HG02623 (cell line): ENCODE data around the gene ABI1.
"Not testable (repeated sequence)": the region's sequence is repeated elsewhere in the genome, so short reads cannot be mapped to it uniquely, and the experiment has no call there.

ENCODE experiments used
- ATAC-seq: cut with Tn5 transposase; IDR thresholded peaks from one replicate; pipeline ENCODE4 v1.9.1; 2021; ENCODE audit warnings: moderate library complexity; ENCODE audit not compliant: unreplicated experiment

Gene ABI1

DNA sequence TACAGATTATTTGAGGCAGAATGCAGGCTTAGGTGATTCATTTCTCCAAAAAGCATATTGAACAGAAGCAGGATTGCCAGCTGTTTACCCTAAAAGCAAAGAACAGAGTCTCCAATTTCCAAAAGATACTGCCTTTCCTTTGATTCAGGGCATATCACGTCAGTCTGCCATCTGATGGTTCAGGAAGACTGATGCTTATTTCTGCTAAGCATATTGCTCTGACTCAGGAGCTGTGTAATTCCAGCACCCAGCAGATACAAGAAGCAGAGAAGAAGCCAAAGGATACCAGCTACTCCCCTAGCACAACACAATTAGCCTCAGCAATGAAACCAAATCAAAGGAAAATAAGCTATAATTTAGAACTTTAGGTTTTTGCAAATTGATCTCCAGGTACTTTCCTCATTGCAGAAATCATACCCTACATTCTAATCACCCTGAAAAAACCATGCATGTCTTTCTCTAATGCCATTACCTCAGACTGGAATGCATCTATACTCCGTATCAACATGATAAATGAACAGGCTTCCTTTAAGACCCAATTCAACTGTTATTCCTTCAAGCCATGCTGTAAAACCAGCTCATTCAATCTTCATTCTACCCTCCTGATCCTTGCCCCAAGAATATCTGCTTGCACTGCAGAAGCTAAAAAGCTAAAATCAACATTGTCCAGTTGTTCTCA is 55.1 kb downstream of the ABI1 start:
- ATAC-seq: no peak

DNA sequence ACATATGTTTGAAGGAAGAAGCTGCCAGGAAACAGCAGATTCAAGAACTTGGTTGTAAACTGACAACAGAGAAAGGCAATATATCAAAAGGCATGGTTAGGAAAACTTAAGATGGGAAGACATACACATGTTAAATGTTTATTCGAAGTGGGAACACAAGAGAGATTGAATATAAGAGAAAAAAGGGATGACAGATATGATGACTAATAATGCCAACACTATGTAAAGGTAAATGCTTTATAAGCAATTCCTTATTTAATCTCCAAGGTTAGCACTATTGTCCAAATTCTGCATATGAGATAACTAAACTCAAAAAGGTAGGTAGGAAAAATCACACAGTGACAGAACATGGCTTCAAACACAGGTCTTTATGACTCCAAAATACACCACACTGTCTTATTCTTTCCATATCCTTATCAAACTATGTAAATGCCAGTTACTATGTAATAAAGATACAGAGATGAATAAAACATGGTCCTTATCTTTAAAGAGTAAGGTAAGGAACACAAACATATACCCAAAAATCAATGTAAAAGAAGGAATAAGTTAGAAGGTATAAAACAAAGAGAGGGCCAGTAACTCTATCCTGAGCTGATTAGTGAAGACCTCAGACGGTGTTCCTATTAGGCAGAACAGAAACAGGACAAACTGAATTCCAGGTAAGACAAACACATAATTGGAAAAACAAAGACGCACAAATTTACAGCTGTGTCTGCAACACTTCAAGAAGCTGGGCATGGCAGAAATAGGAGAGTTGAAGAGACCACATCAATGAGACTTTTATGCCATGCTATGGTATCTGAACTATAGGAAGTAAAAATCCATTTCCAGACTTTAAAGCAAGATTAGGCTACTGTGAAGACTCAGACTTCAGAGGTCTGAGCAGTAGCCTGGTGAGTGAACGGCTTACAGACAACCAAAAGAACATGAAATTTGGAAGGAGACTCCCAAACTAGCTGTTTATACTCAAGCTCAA is 56.1 kb downstream of the ABI1 start:
- ATAC-seq: no peak

DNA sequence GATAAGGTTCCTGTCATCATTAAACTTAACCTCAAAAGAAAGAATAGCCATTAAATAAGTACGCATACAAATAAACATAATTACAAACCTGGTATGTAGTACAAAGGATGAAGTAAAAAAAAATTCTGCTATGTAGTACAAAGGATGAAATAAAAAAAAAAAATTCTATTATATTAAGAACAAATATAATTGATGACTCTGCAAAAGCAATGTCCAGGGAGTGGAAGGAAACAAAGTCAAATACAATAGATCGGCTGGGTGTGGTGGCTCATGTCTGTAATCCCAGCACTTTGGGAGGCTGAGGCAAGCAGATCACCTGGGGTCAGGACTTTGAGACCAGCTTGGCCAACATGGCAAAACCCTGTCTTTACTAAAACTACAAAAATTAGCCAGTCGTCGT is 56.9 kb downstream of the ABI1 start:
- ATAC-seq: no peak

DNA sequence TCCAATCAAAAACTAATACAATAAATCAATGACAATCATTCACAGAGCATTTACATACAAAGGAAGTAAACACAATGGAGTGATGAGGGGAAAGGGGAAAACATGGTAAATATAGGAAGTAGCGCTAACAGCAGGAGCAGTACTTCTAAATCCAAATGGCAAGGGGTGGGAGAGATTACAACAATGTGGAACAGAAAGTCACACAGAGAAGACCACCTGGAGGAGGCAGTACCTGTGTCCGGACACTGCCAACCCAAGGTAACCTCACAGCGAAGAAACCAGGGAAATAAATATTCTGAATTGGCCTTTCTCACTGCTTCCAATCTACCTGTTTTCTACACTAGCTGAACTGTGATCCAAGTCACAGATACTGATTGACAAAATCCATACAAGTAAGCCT is 58.2 kb downstream of the ABI1 start:
- ATAC-seq: no peak

DNA sequence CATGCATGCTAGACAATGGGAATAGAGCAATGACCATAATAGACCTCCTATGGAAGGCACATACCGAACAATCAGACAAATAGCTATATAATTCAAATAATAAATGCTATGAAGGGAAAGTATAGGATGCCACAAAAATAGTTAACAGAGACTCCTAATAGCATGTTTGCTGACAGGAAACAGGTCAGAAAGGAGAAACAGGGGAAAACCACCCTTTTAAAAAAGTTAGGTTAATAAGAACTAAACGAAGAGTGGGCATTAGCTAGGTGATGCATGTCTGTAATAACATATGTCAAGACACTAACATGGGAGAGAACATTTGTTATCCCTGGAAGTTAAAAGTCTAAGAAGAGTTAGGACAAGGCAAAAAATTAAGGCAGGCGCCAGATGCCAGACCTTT is 58.9 kb downstream of the ABI1 start:
- ATAC-seq: no peak

DNA sequence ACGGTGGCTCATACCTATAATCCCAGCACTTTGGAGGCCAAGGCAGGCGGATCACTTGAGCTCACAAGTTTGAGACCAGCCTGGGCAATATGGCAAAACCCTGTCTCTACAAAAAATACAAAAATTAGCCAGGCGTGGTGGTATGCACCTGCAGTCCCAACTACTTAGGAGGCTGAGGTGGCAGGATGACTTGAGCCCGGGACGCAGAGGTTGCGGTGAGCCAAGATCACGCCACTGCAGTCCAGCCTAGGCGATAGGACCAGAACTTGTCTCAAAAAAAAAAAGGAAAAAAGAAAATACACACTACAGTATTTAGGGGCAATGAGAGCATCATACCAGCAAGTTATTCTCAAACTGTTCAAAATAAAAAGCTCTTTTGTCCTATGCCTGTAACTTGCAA is 59.5 kb downstream of the ABI1 start:
- no peak for ATAC-seq

DNA sequence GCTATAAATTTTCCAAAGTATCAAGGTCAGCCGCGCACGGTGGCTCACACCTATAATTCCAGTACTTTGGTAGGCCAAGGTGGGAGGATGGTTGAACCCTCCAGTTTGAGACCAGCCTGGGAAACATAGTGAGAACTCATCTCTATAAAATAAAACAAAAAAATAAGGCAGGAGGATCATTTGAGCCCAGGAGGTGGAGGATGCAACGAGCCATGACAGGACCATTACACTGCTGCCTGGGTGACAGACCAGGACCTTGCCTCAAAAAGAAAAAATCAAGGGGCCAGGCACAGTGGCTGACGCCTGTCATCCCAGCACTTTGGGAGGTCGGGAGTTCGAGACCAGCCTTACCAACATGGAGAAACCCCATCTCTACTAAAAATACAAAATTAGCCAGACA is 60.3 kb downstream of the ABI1 start:
- ATAC-seq: no peak

DNA sequence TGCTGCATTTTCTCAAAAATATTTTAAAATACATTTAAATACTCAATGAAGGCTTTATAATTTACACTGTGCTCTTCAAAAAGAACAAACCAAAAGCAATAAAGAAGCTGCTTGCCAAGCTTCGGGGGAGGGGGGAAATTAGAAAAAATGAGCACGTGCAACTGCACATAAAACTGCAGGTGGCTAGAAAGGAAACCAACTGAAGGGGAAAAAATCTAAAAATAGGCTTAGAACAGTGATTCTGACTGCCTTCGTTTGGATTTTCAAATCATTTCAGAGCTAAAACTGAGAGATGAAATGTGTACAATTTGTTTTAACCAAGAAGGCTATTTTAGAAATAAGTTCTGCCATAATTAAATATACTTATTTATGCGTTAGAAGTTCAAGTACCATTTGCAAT is 61.4 kb downstream of the ABI1 start:
- no peak for ATAC-seq

DNA sequence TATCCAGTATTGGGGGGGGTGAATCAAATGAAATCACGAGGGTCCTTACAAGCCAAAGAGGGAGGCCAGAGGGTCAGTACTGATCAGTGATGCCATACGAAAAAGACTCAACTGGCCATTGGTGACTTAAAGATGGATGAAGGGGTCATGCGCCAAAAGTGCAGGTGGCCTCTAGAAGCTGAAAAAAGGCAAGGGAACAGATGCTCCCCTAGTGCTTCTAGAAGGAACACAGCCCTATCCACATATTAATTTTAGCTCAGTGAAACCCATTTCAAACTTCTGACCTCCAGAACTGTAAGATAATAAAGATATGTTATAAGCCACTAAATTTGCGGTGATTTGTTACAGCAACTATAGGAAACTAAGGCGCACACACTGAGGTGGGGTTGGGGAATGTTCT is 62.5 kb downstream of the ABI1 start:
- no peak for ATAC-seq

DNA sequence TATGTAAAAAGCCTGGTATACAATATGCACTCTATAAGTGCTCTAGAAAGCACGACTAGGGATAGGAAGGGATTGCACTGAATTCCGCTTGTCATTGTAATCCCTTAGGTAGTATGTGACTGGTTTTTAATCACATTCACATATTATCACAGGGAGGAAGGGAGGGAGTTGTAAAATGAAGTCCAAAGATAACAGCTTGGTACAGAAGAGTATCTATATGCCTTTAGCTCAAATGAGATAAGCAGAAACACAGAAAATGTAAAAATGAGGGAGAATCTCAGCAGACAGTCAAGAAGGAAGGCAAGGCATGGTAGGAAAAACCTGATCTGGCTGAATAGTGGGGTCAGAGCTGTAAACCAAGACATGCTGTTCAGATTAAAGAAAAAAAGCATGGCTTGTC is 63.4 kb downstream of the ABI1 start:
- no peak for ATAC-seq

DNA sequence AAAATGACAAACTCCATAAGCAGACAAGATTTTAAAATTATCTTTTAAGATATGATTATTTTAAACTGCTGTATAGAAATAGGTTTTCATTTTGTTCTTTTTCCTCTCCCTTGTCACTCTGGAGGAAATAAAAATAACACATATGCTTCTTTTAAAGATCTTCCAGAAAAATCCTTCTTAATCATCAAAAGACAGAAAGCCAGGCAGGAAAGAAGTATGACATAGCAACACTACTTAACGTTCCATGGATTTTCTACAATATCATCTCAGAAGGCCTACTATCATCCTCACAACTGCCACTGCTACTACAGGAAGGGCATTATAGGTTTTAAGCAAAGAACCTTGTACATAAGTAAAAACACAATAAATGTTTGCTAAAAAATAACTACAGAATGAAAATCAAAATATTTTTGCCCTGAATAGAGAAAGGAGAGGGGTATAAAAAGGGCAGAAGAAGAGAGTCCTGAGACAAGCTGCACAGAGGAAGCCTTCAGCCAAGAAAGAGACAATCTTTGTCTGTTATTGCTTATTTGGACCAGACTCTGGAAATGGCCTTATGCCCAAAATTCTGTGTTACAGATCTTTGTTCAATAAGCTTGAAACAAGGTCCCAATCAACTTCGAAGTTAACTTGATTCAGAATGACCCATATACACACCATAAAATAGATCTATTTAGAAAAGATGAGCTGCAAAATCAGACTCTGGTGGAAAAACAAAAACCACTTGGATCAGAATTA is 67.8 kb downstream of the ABI1 start:
- ATAC-seq: no peak

DNA sequence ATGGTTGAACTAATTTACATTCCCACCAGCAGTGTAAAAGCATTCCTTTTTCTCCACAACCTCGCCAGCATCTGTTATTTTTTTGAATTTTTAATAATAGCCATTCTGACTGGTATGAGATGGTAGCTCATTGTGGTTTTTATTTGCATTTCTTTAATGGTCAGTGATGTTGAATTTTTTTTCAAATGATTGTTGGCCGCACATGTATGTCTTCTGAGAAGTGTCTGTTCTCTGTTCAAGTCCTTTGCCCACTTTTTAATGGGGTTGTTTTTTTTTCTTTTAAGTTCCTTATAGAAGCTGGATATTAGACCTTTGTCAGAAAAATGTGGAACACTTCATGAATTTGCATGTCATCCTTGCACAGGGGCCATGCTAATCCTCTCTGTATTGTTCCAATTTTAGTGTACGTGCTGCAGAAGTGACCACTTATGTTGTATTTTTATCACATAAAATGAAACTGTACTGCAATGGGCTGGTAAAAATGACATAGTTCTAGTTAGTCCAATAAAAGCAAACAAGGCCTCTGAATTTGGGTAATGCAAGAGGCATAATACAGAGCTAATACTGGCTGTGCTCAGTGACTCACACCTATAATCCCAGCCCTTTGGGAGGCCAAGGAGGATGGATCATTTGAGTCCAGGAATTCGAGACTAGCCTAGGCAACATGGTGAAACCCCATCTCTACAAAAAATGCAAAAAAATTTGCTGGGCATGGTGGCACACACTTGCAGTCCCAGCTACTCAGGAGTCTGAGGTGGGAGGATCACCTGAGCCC is 70.3 kb downstream of the ABI1 start:
- ATAC-seq: no peak

DNA sequence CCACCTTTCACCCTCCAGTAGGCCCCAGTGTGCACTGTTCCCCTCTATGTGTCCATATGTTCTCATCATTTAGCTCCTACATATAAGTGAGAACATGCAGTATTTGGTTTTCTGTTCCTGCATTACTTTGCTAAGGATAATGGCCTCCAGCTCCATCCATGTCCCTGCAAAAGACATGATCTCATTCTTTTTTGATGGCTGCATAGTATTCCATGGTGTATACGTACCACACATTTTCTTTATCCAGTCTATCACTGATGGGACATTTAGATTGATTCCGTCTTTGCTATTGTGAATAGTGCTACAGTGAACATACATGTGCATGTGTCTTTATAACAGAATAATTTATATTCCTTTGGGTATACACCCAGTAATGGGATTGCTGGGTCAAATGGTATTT is 71.0 kb downstream of the ABI1 start:
- ATAC-seq: not testable (repeated sequence)

DNA sequence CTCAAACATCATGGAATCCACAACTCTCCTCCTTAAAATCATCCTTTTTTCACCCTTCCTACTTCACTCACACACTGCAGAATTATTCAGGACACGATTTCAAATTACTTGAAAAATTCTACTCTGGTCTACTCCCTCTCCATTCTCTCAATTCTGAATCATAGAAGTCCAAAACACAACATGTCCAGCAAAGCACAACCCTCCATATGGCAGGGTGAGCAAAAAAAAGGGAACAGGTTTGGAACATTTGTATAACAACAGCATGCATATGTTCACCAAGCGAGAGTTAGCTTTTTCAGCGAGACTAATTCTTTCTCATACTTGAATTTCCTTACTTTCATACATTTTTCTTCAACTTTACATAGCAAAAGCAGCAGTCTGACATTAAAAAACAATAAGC is 73.4 kb downstream of the ABI1 start:
- ATAC-seq: no peak

DNA sequence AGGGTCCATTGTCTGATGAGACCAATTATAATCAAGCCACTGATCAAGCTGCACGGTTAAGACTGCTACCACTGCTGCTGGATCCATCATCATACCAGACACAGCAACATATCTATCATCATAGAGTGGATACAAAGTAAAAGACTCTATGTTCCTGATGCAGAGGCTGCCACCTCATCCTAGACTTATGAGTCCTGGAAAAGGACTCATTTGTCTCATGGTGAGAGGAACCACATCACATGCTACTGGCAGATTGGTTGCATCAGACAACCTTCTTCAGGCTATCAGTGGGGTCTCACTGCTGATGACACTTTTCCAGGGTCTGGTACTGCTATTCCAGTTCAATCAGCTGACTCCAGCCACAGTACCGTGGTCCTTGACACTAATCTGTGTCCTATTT is 79.0 kb downstream of the ABI1 start:
- peak; percentile 4 for ATAC-seq

DNA sequence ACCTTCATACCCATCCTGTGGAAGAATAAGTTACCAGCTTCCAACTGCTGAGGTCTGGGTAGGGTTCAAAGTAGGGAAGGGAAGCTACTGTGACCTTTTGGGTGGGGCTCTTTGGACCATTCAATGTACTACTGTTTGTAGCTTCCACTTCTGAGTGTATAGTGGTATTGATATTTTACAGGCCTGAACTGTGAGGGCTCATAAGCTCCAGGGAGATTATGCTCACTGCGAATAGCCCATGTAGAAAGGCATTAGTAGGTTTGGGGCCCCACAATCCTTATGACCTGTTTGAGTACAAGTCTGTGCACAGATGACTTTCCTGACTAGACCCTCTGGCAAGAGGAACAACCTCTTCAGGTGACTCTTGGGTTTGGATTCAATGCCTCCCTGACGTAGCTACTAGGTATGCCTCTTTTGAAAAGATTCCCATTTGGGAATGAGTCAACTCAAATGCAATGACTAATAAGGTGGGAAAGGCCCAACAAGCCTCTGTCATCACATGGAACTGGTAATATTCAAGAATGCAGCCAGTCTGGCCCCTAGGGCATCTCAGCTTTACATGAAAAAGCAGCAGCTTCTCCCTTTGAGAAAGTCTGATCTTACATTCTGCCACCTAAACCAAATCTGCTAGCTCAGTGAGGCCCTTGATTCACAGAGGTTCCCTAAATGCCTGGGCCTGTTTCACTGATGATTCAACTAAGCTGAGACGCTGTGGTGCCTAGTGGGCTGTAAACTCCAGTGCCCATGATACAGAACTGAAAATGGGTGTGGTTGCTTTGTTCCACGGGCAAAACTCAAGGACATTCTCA is 79.8 kb downstream of the ABI1 start:
- peak; percentile 64 for ATAC-seq

DNA sequence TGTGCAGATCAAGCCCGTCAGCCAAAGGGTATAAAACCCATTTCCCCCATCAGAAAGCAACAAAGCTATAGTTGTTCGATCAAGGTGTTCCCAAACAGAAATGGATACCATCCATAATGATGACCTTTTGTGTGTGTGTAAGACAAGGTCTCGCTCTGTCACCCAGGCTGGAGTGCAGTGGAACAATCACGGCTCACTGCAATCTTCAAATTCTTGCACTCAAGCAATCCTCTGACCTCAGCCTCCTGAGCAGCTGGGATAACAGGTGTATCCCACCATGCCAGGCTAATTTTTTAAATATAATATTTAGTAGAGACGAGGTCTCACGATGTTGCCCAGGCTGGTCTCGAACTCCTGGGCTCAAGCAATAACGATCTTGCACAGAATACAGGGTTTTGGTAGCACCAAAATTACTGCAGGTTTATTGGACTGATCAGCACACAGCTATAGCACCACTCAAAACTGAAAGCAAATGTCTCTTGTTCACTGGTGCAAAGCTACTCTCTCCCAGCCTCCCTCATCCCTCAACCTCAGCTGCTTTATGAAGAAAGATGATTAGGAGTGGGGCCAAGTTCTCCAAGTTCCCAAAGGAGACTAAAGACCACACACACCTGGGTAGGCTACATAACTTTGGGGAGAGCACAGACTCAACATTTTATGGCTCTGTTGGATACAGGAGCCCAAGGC is 80.5 kb downstream of the ABI1 start:
- ATAC-seq: no peak

DNA sequence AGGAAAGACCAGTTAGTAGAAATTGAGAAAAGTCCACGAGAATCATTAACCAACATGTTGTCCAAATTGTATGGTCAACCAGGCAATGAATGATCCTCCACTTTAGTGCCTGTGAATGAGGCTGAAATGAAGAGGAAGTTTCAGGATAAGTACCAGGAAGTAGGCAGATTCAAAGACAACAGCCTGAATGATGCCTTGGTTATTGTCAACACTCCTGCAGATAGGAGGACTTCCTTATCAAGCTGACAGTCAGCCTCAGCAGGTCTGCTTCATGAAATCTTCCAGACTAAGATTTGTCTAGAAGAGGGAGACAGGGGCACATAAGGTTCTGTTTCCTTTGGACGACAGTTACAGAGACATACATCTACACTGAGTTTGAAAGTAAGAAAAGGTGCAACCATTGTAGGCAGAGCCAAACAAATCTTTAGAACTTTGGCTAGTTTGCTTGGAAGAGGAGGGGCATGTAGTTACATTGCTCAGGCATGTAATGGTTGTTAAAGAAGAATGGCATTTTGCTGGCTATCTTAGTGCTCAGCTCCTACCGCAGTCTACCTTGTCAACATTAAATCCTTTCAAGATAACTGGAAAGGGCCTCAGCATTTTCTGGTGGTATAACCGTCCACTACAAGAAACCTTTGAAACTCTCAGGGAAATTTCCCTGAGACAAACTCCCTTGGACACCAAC is 81.4 kb downstream of the ABI1 start:
- no peak for ATAC-seq

DNA sequence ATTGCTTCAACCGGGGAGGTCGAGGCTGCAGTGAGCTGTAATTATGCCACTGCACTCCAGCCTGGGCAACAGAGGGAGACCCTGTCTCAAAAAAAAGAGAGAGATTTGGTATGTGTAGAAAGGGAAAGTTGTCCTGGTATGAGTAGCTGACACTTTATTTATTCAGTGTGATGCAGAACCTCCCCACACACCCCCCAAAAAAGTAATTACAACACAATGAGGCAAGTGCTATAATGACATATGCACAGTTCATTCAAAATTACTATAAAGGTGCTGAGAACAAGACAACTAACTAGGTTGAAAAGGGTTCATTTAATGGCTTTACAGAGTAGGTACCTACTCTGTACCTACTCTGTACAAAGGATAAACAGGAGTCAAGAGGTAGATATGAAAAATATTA is 83.1 kb downstream of the ABI1 start:
- no peak for ATAC-seq
